ENCODE results near the gene TSBP1. TPM values are rescaled to one million over a fixed set of nuclear protein-coding genes. Genes with fewer than 3 reads are reported as not detected.

TSBP1 gene
- total and polyA plus RNA-seq, 2 of the 13 experiments (the other 11 are each of a cell fraction or from before 2014, with no cell fraction given): not detected

DNA sequence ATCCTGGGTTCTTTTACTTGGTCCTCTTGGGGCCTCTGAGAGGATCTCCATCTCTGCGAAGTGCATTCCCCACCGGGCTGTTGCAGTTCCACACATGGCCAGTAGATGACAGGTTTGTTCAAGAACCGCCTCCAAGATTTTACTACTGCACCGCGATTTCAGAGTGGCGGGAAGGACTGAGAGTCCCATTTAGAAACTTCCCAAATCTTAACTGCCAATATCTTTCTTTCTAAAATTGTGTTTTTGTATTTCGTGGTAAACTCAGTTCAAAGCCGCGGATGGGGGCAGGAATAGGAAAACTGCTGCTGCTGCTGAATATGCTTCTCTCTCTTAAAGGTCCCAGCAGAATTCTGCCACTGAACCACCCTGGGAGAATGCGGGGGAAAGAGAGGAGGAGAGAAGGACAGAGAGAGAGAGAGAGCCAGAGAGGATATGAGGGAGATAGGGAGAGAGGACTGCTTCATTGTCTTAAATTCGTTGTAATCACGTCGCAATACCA lies 43.9 kb upstream of the TSBP1 start:
- WGBS (ENCODE audit: low lambda C conversion rate): 8% methylated on average over 13 of the region's 13 CpGs
- CTCF ChIA-PET (ENCODE audit: low intra/inter-chr PET ratio, low total read pairs): interaction anchor here (1.7 to 4.8 kb wide), 4 partner anchors 277 to 381 kb away, joined by 7 to 36 read pairs (median 12); no protein-coding TSS in a partner anchor
- in situ Hi-C loops (cut with HindIII; ENCODE audit: extremely low pct_ligation_motif_present, low pct_unique_long_range_greater_than_20kb) (loop anchor here (5.0 kb wide), 1 partner anchor 282 kb away; no protein-coding TSS in a partner anchor), intact Hi-C loops (cut with micrococcal nuclease; ENCODE audit: unreplicated experiment) (loop anchor here (1.0 to 5.0 kb wide), 2 partner anchors 62 to 285 kb away; no protein-coding TSS in a partner anchor)
- no peak overlapping the region for H3K4me3 ChIP-seq (replicated peaks in 1 of 3; ENCODE audit: insufficient read depth in 1 of 3, low read depth in 2 of 3, low read length in 3 of 3)
- no peaks in the 10 kb centered on the region for H3K9me3 ChIP-seq (ENCODE audit: low read length)
- H3K36me3 ChIP-seq (replicated peaks in 1 of 2; ENCODE audit: control insufficient read depth in 1 of 2, insufficient read depth in 2 of 2, low read length in 2 of 2): no peaks in the 10 kb centered on the region
- H3K27me3 ChIP-seq (ENCODE audit: control insufficient read depth in 1 of 2, insufficient read depth in 2 of 2, low read length in 2 of 2): peaks cover 5 to 32% of the 10 kb centered on the region in 2 experiments; a peak in 4 of 5 replicates
- H4K20me1 ChIP-seq (ENCODE audit: insufficient read depth, low read length): no peaks in the 10 kb centered on the region
- no peak overlapping the region for H3K27ac ChIP-seq (ENCODE audit: extremely low read length, insufficient read depth, low read length)
- no peak overlapping the region for H2AFZ ChIP-seq (ENCODE audit: low read length)
- H3K79me2 ChIP-seq (ENCODE audit: insufficient read depth, low read length): no peaks in the 10 kb centered on the region
- no peak overlapping the region for H3K4me2 ChIP-seq (ENCODE audit: low read depth, low read length)
- ATAC-seq: peak; percentile 81
- peak; percentile 71 for FAIRE-seq
- no peaks in the 10 kb centered on the region for H3K4me1 ChIP-seq (ENCODE audit: insufficient read depth, low read length)
- DNase-seq (ENCODE audit: low spot score): peak; percentile 61
- no peak overlapping the region for H3K9ac ChIP-seq (ENCODE audit: insufficient read depth, low read depth, low read length)
- no TSS peak for BruUV-seq (replicated peaks)
- POLR2A ChIA-PET: no interaction called here
- TF ChIP-seq BHLHE40 (IDR thresholded peaks at IDR 0.05; ENCODE audit: low read length) (no peak), SMAD3 (CRISPR knock-in tag; IDR thresholded peaks at IDR 0.05) (no peak), ZNF777 (CRISPR knock-in tag; IDR thresholded peaks at IDR 0.05) (no peak), RAD21 (CRISPR knock-in tag; IDR thresholded peaks at IDR 0.05) (peak; percentile 66; the same call in 1 of the 2 replicates), SMC3 (IDR thresholded peaks at IDR 0.05; ENCODE audit: low read length) (peak; percentile 97), PHF5A (CRISPR knock-in tag; IDR thresholded peaks at IDR 0.05; ENCODE audit: low read depth, unreplicated experiment) (peak; percentile 46), ZNF772 (CRISPR knock-in tag; IDR thresholded peaks at IDR 0.05) (no peak), STAG1 (CRISPR knock-in tag; IDR thresholded peaks at IDR 0.05) (peak; percentile 78), ZNF747 (CRISPR knock-in tag; IDR thresholded peaks at IDR 0.05; ENCODE audit: borderline replicate concordance) (no peak), ZNF614 (CRISPR knock-in tag; IDR thresholded peaks at IDR 0.05; ENCODE audit: borderline replicate concordance) (0 out of 2 replicates have a peak, but pooled peaks have one; percentile 44), CBX2 (IDR thresholded peaks at IDR 0.05; ENCODE audit: low read depth, low read length) (peak; percentile 50; the same call in 1 of the 2 replicates), CBX2 (CRISPR knock-in tag; IDR thresholded peaks at IDR 0.05; ENCODE audit: low read depth) (no peak), KAT8 (CRISPR knock-in tag; IDR thresholded peaks at IDR 0.05) (peak; percentile 28; the same call in 1 of the 2 replicates), XRCC5 (optimal IDR thresholded peaks at IDR 0.05; ENCODE audit: low read length) (peak; percentile 71), SALL1 (CRISPR knock-in tag; IDR thresholded peaks at IDR 0.05) (0 out of 2 replicates have a peak, but pooled peaks have one; percentile 11), RFXAP (CRISPR knock-in tag; IDR thresholded peaks at IDR 0.05; ENCODE audit: borderline replicate concordance) (peak; percentile 42; the same call in 1 of the 2 replicates), TEAD3 (CRISPR knock-in tag; optimal IDR thresholded peaks at IDR 0.05; ENCODE audit: borderline replicate concordance) (peak; percentile 32), ZSCAN9 (CRISPR knock-in tag; IDR thresholded peaks at IDR 0.05; ENCODE audit: borderline replicate concordance) (0 out of 2 replicates have a peak, but pooled peaks have one; percentile 23), GATAD2A (CRISPR knock-in tag; IDR thresholded peaks at IDR 0.05) (no peak), ZSCAN22 (CRISPR knock-in tag; IDR thresholded peaks at IDR 0.05) (no peak), ZNF121 (CRISPR knock-in tag; IDR thresholded peaks at IDR 0.05) (no peak), KDM2A (CRISPR knock-in tag; IDR thresholded peaks at IDR 0.05; ENCODE audit: borderline replicate concordance, low read depth) (peak; percentile 62)
- TF ChIP-seq, protein P1, sequence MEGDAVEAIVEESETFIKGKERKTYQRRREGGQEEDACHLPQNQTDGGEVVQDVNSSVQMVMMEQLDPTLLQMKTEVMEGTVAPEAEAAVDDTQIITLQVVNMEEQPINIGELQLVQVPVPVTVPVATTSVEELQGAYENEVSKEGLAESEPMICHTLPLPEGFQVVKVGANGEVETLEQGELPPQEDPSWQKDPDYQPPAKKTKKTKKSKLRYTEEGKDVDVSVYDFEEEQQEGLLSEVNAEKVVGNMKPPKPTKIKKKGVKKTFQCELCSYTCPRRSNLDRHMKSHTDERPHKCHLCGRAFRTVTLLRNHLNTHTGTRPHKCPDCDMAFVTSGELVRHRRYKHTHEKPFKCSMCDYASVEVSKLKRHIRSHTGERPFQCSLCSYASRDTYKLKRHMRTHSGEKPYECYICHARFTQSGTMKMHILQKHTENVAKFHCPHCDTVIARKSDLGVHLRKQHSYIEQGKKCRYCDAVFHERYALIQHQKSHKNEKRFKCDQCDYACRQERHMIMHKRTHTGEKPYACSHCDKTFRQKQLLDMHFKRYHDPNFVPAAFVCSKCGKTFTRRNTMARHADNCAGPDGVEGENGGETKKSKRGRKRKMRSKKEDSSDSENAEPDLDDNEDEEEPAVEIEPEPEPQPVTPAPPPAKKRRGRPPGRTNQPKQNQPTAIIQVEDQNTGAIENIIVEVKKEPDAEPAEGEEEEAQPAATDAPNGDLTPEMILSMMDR (CRISPR knock-in tag; IDR thresholded peaks at IDR 0.05): peak; percentile 89
- TF ChIP-seq, protein P2, sequence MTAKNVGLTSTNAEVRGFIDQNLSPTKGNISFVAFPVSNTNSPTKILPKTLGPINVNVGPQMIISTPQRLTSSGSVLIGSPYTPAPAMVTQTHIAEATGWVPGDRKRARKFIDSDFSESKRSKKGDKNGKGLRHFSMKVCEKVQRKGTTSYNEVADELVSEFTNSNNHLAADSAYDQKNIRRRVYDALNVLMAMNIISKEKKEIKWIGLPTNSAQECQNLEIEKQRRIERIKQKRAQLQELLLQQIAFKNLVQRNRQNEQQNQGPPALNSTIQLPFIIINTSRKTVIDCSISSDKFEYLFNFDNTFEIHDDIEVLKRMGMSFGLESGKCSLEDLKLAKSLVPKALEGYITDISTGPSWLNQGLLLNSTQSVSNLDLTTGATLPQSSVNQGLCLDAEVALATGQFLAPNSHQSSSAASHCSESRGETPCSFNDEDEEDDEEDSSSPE (CRISPR knock-in tag; IDR thresholded peaks at IDR 0.05): peak; percentile 52; the same call in 1 of the 2 replicates

Measured in HepG2 (cell line).